Measurements from ENCODE around the gene PNKP.
A peak's percentile ranks its signal among the peaks of the same experiment; 100 is the strongest.

The PNKP gene

GRCh38 chr19:49884760-49885159 is 17.4 kb upstream of the PNKP start:
- Histone ChIP-seq H2AFZ (ENCODE audit: low read depth, low read length) (no peak overlapping the region), H3K4me3 (ENCODE audit: low read length) (no peak overlapping the region), H3K9me3 (ENCODE audit: low read length) (peaks cover 2% of the 10 kb centered on the region), H3K27me3 (ENCODE audit: insufficient read depth, low read length) (no peaks in the 10 kb centered on the region), H3K36me3 (ENCODE audit: insufficient read depth, low read length) (peaks cover 54% of the 10 kb centered on the region), H3K4me1 (ENCODE audit: insufficient read depth, low read length) (no peaks in the 10 kb centered on the region)

- Histone ChIP-seq H2AFZ (ENCODE audit: low read depth, low read length) (no peak overlapping the region), H3K27me3 (ENCODE audit: insufficient read depth, low read length) (no peaks in the 10 kb centered on the region), H3K4me3 (ENCODE audit: low read length) (no peak overlapping the region), H3K4me1 (ENCODE audit: insufficient read depth, low read length) (peaks cover 1% of the 10 kb centered on the region), H3K36me3 (ENCODE audit: insufficient read depth, low read length) (peaks cover 58% of the 10 kb centered on the region), H3K9me3 (ENCODE audit: low read length) (peaks cover 2% of the 10 kb centered on the region)
Measured at GRCh38 chr19:49884109-49884508, 16.7 kb upstream of the PNKP start.

- H3K27me3 ChIP-seq (ENCODE audit: insufficient read depth, low read length), result no peaks in the 10 kb centered on the region
- peaks cover 2% of the 10 kb centered on the region for H3K9me3 ChIP-seq (ENCODE audit: low read length)
- peaks cover 9% of the 10 kb centered on the region for H3K4me1 ChIP-seq (ENCODE audit: insufficient read depth, low read length)
- H3K36me3 ChIP-seq (ENCODE audit: insufficient read depth, low read length), result peaks cover 56% of the 10 kb centered on the region
- no peak overlapping the region for H3K4me3 ChIP-seq (ENCODE audit: low read length)
- H2AFZ ChIP-seq (ENCODE audit: low read depth, low read length), result no peak overlapping the region
Measured at GRCh38 chr19:49883094-49883493, 15.7 kb upstream of the PNKP start.

- Histone ChIP-seq H3K27me3 (ENCODE audit: insufficient read depth, low read length) (no peaks in the 10 kb centered on the region), H3K4me3 (ENCODE audit: low read length) (no peak overlapping the region), H3K36me3 (ENCODE audit: insufficient read depth, low read length) (peaks cover 56% of the 10 kb centered on the region), H2AFZ (ENCODE audit: low read depth, low read length) (no peak overlapping the region), H3K9me3 (ENCODE audit: low read length) (peaks cover 2% of the 10 kb centered on the region), H3K4me1 (ENCODE audit: insufficient read depth, low read length) (peaks cover 9% of the 10 kb centered on the region)
Measured at GRCh38 chr19:49882643-49883042, 15.3 kb upstream of the PNKP start.

- Histone ChIP-seq H3K36me3 (ENCODE audit: insufficient read depth, low read length) (peaks cover 56% of the 10 kb centered on the region), H2AFZ (ENCODE audit: low read depth, low read length) (no peak overlapping the region), H3K4me1 (ENCODE audit: insufficient read depth, low read length) (peaks cover 9% of the 10 kb centered on the region), H3K27me3 (ENCODE audit: insufficient read depth, low read length) (no peaks in the 10 kb centered on the region), H3K4me3 (ENCODE audit: low read length) (no peak overlapping the region), H3K9me3 (ENCODE audit: low read length) (peaks cover 2% of the 10 kb centered on the region)
Measured at GRCh38 chr19:49881672-49882394, 14.5 kb upstream of the PNKP start.

GRCh38 chr19:49881186-49881585 is 13.8 kb upstream of the PNKP start:
- H2AFZ ChIP-seq (ENCODE audit: low read depth, low read length), result no peak overlapping the region
- no peak overlapping the region for H3K4me3 ChIP-seq (ENCODE audit: low read length)
- H3K4me1 ChIP-seq (ENCODE audit: insufficient read depth, low read length), result peaks cover 9% of the 10 kb centered on the region
- H3K27me3 ChIP-seq (ENCODE audit: insufficient read depth, low read length), result no peaks in the 10 kb centered on the region
- H3K9me3 ChIP-seq (ENCODE audit: low read length), result peaks cover 2% of the 10 kb centered on the region
- peaks cover 56% of the 10 kb centered on the region for H3K36me3 ChIP-seq (ENCODE audit: insufficient read depth, low read length)

- peaks cover 53% of the 10 kb centered on the region for H3K36me3 ChIP-seq (ENCODE audit: insufficient read depth, low read length)
- no peaks in the 10 kb centered on the region for H3K27me3 ChIP-seq (ENCODE audit: insufficient read depth, low read length)
- no peak overlapping the region for H3K4me3 ChIP-seq (ENCODE audit: low read length)
- no peak overlapping the region for H2AFZ ChIP-seq (ENCODE audit: low read depth, low read length)
- H3K4me1 ChIP-seq (ENCODE audit: insufficient read depth, low read length), result peaks cover 16% of the 10 kb centered on the region
- H3K9me3 ChIP-seq (ENCODE audit: low read length), result peaks cover 2% of the 10 kb centered on the region
Measured at GRCh38 chr19:49880162-49880869, 12.9 kb upstream of the PNKP start.

GRCh38 chr19:49879243-49879963 is 12.0 kb upstream of the PNKP start:
- Histone ChIP-seq H3K36me3 (ENCODE audit: insufficient read depth, low read length) (peaks cover 48% of the 10 kb centered on the region), H3K27me3 (ENCODE audit: insufficient read depth, low read length) (no peaks in the 10 kb centered on the region), H3K4me3 (ENCODE audit: low read length) (no peak overlapping the region), H3K4me1 (ENCODE audit: insufficient read depth, low read length) (peaks cover 16% of the 10 kb centered on the region), H3K9me3 (ENCODE audit: low read length) (peaks cover 2% of the 10 kb centered on the region), H2AFZ (ENCODE audit: low read depth, low read length) (no peak overlapping the region)

- peak overlapping the region; percentile 80 for H3K4me3 ChIP-seq (ENCODE audit: low read length)
- peaks cover 41% of the 10 kb centered on the region for H3K36me3 ChIP-seq (ENCODE audit: insufficient read depth, low read length)
- peaks cover 16% of the 10 kb centered on the region for H3K4me1 ChIP-seq (ENCODE audit: insufficient read depth, low read length)
- no peak overlapping the region for H2AFZ ChIP-seq (ENCODE audit: low read depth, low read length)
- peaks cover 2% of the 10 kb centered on the region for H3K9me3 ChIP-seq (ENCODE audit: low read length)
- no peaks in the 10 kb centered on the region for H3K27me3 ChIP-seq (ENCODE audit: insufficient read depth, low read length)
Measured at GRCh38 chr19:49878744-49879070, 11.3 kb upstream of the PNKP start.

- peak overlapping the region; percentile 37 for H2AFZ ChIP-seq (ENCODE audit: low read depth, low read length)
- H3K9me3 ChIP-seq (ENCODE audit: low read length), result peaks cover 2% of the 10 kb centered on the region
- H3K27me3 ChIP-seq (ENCODE audit: insufficient read depth, low read length), result no peaks in the 10 kb centered on the region
- H3K4me3 ChIP-seq (ENCODE audit: low read length), result peak overlapping the region; percentile 80
- H3K4me1 ChIP-seq (ENCODE audit: insufficient read depth, low read length), result peaks cover 16% of the 10 kb centered on the region
- peaks cover 36% of the 10 kb centered on the region for H3K36me3 ChIP-seq (ENCODE audit: insufficient read depth, low read length)
Measured at GRCh38 chr19:49877879-49878743, 10.7 kb upstream of the PNKP start.

- no peaks in the 10 kb centered on the region for H3K27me3 ChIP-seq (ENCODE audit: insufficient read depth, low read length)
- H3K36me3 ChIP-seq (ENCODE audit: insufficient read depth, low read length), result peaks cover 27% of the 10 kb centered on the region
- H3K4me1 ChIP-seq (ENCODE audit: insufficient read depth, low read length), result peaks cover 16% of the 10 kb centered on the region
- H2AFZ ChIP-seq (ENCODE audit: low read depth, low read length), result peak within 1 kb of the TSS; percentile 60
- H3K4me3 ChIP-seq (ENCODE audit: low read length), result peak within 1 kb of the TSS; percentile 80
- H3K9me3 ChIP-seq (ENCODE audit: low read length), result no peaks in the 10 kb centered on the region
Measured at GRCh38 chr19:49877020-49877878, 9.9 kb upstream of the PNKP start, which contains the start of the genes AKT1S1 and TBC1D17. Gene AKT1S1, minus strand, starts transcription at chr19:49877355. Its CDS starts 4,060 bp downstream, at chr19:49873295. Gene TBC1D17, plus strand, starts transcription at chr19:49877702. Its CDS starts 22 bp downstream, at chr19:49877724.
